Tibial nerve (tissue), 4 donors: Measurements from ENCODE around the gene NDUFB6. TPM values are rescaled to one million over a fixed set of nuclear protein-coding genes. Genes with fewer than 3 reads are reported as not detected.

ENCODE experiments used
- DNase-seq, 2 donors: peaks; one replicate each; pipeline ENCODE4 v3.0.0-alpha.2; 2019; ENCODE audit warnings: low spot score in 2 of 2
- H3K27ac ChIP-seq, 4 donors: fragments of 200-600 bp; sonication (generic) in 3 of 4; one replicate each; pipeline ENCODE4 v1.5.1; 2017 to 2019; ENCODE audit warnings: mild to moderate bottlenecking in 1 of 4
- H3K27me3 ChIP-seq, 2 donors: fragments of 200-600 bp; sonication (generic) in 1 of 2; one replicate each; pipeline versions ENCODE4 v1.5.1 to v1.6.0; 2017 to 2019
- H3K36me3 ChIP-seq, 3 donors: fragments of 200-600 bp; sonication (generic); one replicate each; pipeline ENCODE4 v1.5.1; 2018 to 2019
- H3K4me1 ChIP-seq, 4 donors: fragments of 200-600 bp; sonication (generic) in 3 of 4; one replicate each; pipeline ENCODE4 v1.5.1; 2017 to 2019
- H3K4me3 ChIP-seq, 4 donors: fragments of 200-600 bp; sonication (generic) in 3 of 4; one replicate each; pipeline ENCODE4 v1.5.1; 2017 to 2019; ENCODE audit warnings: mild to moderate bottlenecking in 1 of 4, moderate library complexity in 1 of 4
- H3K9me3 ChIP-seq, 4 donors: fragments of 200-600 bp; sonication (generic) in 3 of 4; one replicate each; pipeline ENCODE4 v1.5.1; 2017 to 2019
- CTCF ChIP-seq, 5 experiments: fragments of 200-600 bp in 3 of 5; fragments of 450-650 bp in 2 of 5; sonication (generic) in 3 of 5; IDR thresholded peaks; one replicate each; pipeline ENCODE4 v1.5.1; 2016 to 2019; ENCODE audit warnings: antibody characterized with exemption in 5 of 5, mild to moderate bottlenecking in 3 of 5, moderate library complexity in 2 of 5
- EP300 ChIP-seq, 2 donors: sonication (generic); formaldehyde crosslinking; IDR thresholded peaks; one replicate each; pipeline ENCODE4 v1.6.1; 2017; ENCODE audit warnings: antibody characterized with exemption in 2 of 2, mild to moderate bottlenecking in 1 of 2
- POLR2A ChIP-seq, 2 donors: fragments of 450-650 bp; IDR thresholded peaks; one replicate each; pipeline ENCODE4 v1.6.1; 2017; ENCODE audit warnings: antibody characterized with exemption in 2 of 2, mild to moderate bottlenecking in 2 of 2, moderate library complexity in 2 of 2
- WGBS, 2 donors: methylation state at CpG; one replicate each; pipeline ENCODE4 v1.1.5; 2018; 5-methylcytosine and 5-hydroxymethylcytosine counted together
- total RNA-seq, 4 donors: library from RNA; depleted of rRNA; stranded (reverse); fragments of >200 nt; gene quantifications; one replicate each; pipeline ENCODE4 v1.1.0, GENCODE V29; 2016

Gene NDUFB6
- total RNA-seq, 4 donors from 2014 or later, result 36.9 to 71.7 (median 56.7) TPM

- Histone ChIP-seq H3K27ac (no peak overlapping the region), H3K27me3 (no peaks in the 10 kb centered on the region), H3K4me1 (peaks cover 0 to 20% (median 0%) of the 10 kb centered on the region in 4 donors), H3K36me3 (peaks cover 0 to 38% (median 0%) of the 10 kb centered on the region in 3 donors), H3K4me3 (no peak overlapping the region), H3K9me3 (no peaks in the 10 kb centered on the region)
- no peak for DNase-seq
- 74 to 86% methylated on average over 3 of the region's 3 CpGs for WGBS, 2 donors
- TF ChIP-seq CTCF (IDR thresholded peaks at IDR 0.05) (no peak), EP300 (IDR thresholded peaks at IDR 0.05) (no peak), POLR2A (IDR thresholded peaks at IDR 0.05) (no peak)
Observed at GRCh38 chr9:32503008-32503407, 70.0 kb downstream of the NDUFB6 start.

Other genes with a start within 250 kb of the NDUFB6 start
- gene ACO1, start 188.5 kb downstream of the NDUFB6 start, total RNA-seq, result 10 to 100 TPM; 33.7 to 62.4 (median 45.4) TPM
- 10 to 100 TPM in 1 of 4 donors, 1 to 10 TPM in 3; 8.2 to 16.0 (median 9.3) TPM for gene RIGI, start 47.0 kb downstream of the NDUFB6 start, total RNA-seq
- 10 to 100 TPM in 1 of 4 donors, 1 to 10 TPM in 3; 5.3 to 18.1 (median 6.8) TPM for gene SMIM27, start 20.8 kb downstream of the NDUFB6 start, total RNA-seq
- 10 to 100 TPM; 19.5 to 23.4 (median 22.5) TPM for gene TOPORS, start 20.6 kb downstream of the NDUFB6 start, total RNA-seq
- under 1 TPM in 2 of 4 donors, not detected in 2; under 0.01 to 0.21 TPM for gene TAF1L, start 62.5 kb upstream of the NDUFB6 start, total RNA-seq
- 10 to 100 TPM in 3 of 4 donors, 1 to 10 TPM in 1; 7.5 to 18.6 (median 14.1) TPM for gene TMEM215, start 210.4 kb upstream of the NDUFB6 start, total RNA-seq